Mucosa of descending colon (tissue), 3 donors: ENCODE data around the gene DENND1A. TPM values are rescaled to one million over a fixed set of nuclear protein-coding genes. Genes with fewer than 3 reads are reported as not detected.

Source experiments
- ATAC-seq: fragments of 200-7000 bp; cut with Tn5 transposase; one replicate; pipeline ENCODE4 v1.9.1; 2020; ENCODE audit warnings: mild to moderate bottlenecking, moderate library complexity
- DNase-seq, 3 donors: peaks; one replicate each; pipeline ENCODE4 v3.0.0-alpha.2; 2020
- H3K36me3 ChIP-seq: fragments of 200-600 bp; one replicate; pipeline ENCODE4 v1.8.0; 2021; ENCODE audit warnings: low read depth, mild to moderate bottlenecking
- H3K4me1 ChIP-seq: fragments of 200-600 bp; one replicate; pipeline ENCODE4 v1.8.0; 2021; ENCODE audit warnings: low read depth, mild to moderate bottlenecking
- H3K4me3 ChIP-seq: fragments of 200-600 bp; one replicate; pipeline ENCODE4 v1.8.0; 2021; ENCODE audit warnings: mild to moderate bottlenecking
- H3K9me3 ChIP-seq: fragments of 200-600 bp; one replicate; pipeline ENCODE4 v1.8.0; 2021; ENCODE audit warnings: mild to moderate bottlenecking
- CTCF ChIP-seq: fragments of 200-600 bp; IDR thresholded peaks from one replicate; pipeline ENCODE4 v1.8.0; 2022; ENCODE audit warnings: antibody characterized with exemption, mild to moderate bottlenecking
- intact Hi-C, 2 donors: fragments of 100-400 bp; cut with DNase I in 1 of 2; cut with micrococcal nuclease in 1 of 2; formaldehyde crosslinking; loops; one replicate each; pipeline versions ENCODE4 v1.11.0 to v1.11.1; 2022; cut with DNase I, micrococcal nuclease
- total RNA-seq, 3 donors: library from RNA; stranded (reverse); fragmentation: NEBNext Ultra II Directional in 2 of 3; extraction: Animal tissue kit (Norgen Biotek cat#: 25700) in 2 of 3; gene quantifications; one replicate each; pipeline versions ENCODE4 v1.2.1 to v1.2.4, GENCODE V29; 2021 to 2023
- donor health status: DM: no; HTN: no; CAD: no; lungs with moderate emphysema.
- donor health status: DM: no; HTN: no; CAD: no.
- donor health status: DM: no; HTN: yes; CAD: no.

DENND1A gene
- total RNA-seq, 3 donors from 2014 or later = 32.8 to 50.0 (median 35.1) TPM

DNA sequence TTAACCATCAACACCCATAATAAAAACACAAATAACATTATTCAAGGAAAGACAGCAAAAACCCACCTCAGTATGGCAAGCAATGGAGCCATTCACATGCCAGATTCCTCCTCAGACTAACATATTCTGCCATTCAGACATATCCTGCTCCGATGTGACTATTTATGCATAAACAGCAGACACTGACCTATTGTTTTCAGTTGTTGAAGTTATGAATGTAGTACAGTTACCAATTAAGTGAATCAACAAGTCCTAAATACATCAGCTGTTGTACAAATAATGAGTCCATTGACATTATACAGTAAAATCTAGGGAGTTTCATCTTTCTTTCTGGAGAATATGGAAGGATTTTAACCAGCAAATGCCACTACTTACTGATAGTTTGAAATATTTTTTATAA, 131.7 kb downstream of the DENND1A start:
- intact Hi-C loops = no loop called here
- Histone ChIP-seq H3K4me3 (no peak overlapping the region), H3K4me1 (peaks cover 4% of the 10 kb centered on the region), H3K36me3 (no peaks in the 10 kb centered on the region), H3K9me3 (no peaks in the 10 kb centered on the region)
- TF ChIP-seq CTCF = no peak
- DNase-seq (no peak), ATAC-seq (no peak)

- no peak for TF ChIP-seq CTCF
These were observed 133.1 kb downstream of the DENND1A start for GRCh38 chr9:123796618-123797484.

DNA sequence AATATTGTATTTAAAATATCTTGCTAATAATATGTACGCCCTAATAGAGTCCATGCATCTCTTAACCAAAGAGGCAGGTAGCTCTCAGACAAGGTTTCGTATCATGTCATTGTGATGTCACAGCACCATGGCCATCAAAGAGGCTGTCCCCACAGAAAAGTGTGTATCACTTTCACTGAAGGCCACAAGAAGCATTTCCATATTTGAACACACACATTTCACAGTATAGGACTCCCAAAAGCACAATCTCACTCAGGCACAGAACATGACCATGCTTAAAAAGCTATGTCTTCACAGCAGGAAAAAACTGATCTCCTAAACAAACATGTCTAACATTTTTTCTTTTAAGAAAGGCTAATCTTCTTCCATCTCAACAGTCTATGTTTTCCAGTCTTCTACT, 133.8 kb downstream of the DENND1A start:
- no peak for TF ChIP-seq CTCF
- peaks cover 4% of the 10 kb centered on the region for H3K4me1 ChIP-seq

More at GRCh38 chr9:123796618-123797484, 133.1 kb downstream of the DENND1A start:
- ATAC-seq = no peak
- no peaks in the 10 kb centered on the region for H3K36me3 ChIP-seq
- intact Hi-C loops = no loop called here
- no peaks in the 10 kb centered on the region for H3K9me3 ChIP-seq
- H3K4me3 ChIP-seq = no peak overlapping the region
- DNase-seq = no peak
- H3K4me1 ChIP-seq = peaks cover 4% of the 10 kb centered on the region

GRCh38 chr9:123795336-123795735, 134.6 kb downstream of the DENND1A start:
- intact Hi-C loops = no loop called here
- no peak for TF ChIP-seq CTCF
- DNase-seq = no peak
- Histone ChIP-seq H3K9me3 (no peaks in the 10 kb centered on the region), H3K36me3 (no peaks in the 10 kb centered on the region), H3K4me1 (peaks cover 4% of the 10 kb centered on the region), H3K4me3 (no peak overlapping the region)
- no peak for ATAC-seq

More for the DNA sequence above, 133.8 kb downstream of the DENND1A start:
- ATAC-seq (no peak), DNase-seq (no peak)
- intact Hi-C loops = no loop called here
- no peaks in the 10 kb centered on the region for H3K9me3 ChIP-seq
- no peak overlapping the region for H3K4me3 ChIP-seq
- H3K36me3 ChIP-seq = no peaks in the 10 kb centered on the region

DNA sequence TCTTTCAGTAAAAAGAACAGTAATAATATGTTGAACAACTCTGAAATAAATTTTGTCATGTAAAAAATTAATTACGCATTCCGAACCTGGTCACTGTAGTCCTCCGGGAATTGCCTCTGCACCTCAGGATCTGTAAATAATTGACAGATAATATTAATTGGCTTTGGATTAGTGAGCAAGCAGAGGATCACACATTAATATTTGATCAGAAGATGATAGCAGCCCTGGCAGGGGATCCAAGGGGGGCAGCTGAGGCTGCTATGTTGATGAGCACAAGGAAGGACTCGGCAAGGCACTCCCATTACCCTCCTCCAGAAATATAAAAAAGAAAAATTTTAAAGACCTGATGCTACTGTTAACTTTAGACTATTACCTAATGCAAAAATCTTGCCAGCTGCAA, 137.4 kb downstream of the DENND1A start:
- intact Hi-C loops = no loop called here
- H3K4me3 ChIP-seq = no peak overlapping the region
- DNase-seq (no peak), ATAC-seq (no peak)
- no peak for TF ChIP-seq CTCF
- H3K4me1 ChIP-seq = no peaks in the 10 kb centered on the region
- no peaks in the 10 kb centered on the region for H3K36me3 ChIP-seq
- H3K9me3 ChIP-seq = no peaks in the 10 kb centered on the region
